K562 (cell line): Measurements from ENCODE around the gene BGLAP. TPM values are rescaled to one million over a fixed set of nuclear protein-coding genes. Genes with fewer than 3 reads are reported as not detected.
A peak's percentile ranks its signal among the peaks of the same experiment; 100 is the strongest.

Source experiments
- CBFA2T3 ChIP-seq: fragments of 450-650 bp; IDR thresholded peaks from 2 replicates; pipeline ENCODE4 v1.6.1; 2017
- CREM ChIP-seq: IDR thresholded peaks from 2 replicates; pipeline ENCODE4 v1.6.1; 2014; ENCODE audit warnings: antibody characterized with exemption, low read depth
- ETV1 ChIP-seq: fragments of 450-650 bp; conservative IDR thresholded peaks from 2 replicates; pipeline ENCODE4 v1.6.1; 2016; ENCODE audit warnings: missing genetic modification characterization, control low read depth, low read depth, missing compliant biosample characterization
- FOXP4 ChIP-seq: sonication (generic); formaldehyde crosslinking; IDR thresholded peaks from 2 replicates; pipeline ENCODE4 v1.8.0; 2022; ENCODE audit warnings: mild to moderate bottlenecking, missing genetic modification reagents, borderline replicate concordance
- GTF3C2 ChIP-seq: IDR thresholded peaks from 3 replicates; pipeline ENCODE4 v1.6.1; 2011; ENCODE audit warnings: borderline replicate concordance, mild to moderate bottlenecking, moderate library complexity; ENCODE audit not compliant: insufficient read length; ENCODE audit errors: extremely low read depth
- IRF1 ChIP-seq: sonication (generic); formaldehyde crosslinking; IDR thresholded peaks from 2 replicates; pipeline ENCODE4 v1.8.0; 2022; ENCODE audit warnings: missing genetic modification reagents, mild to moderate bottlenecking, borderline replicate concordance
- KDM1A ChIP-seq, 2 experiments: fragments of 450-650 bp; IDR thresholded peaks; 2 replicates each; pipeline ENCODE4 v1.6.1; 2016; ENCODE audit warnings: mild to moderate bottlenecking in 2 of 2
- KLF1 ChIP-seq: fragments of 450-650 bp; IDR thresholded peaks from 2 replicates; pipeline ENCODE4 v1.6.1; 2016; ENCODE audit warnings: missing genetic modification characterization, missing compliant biosample characterization
- MNT ChIP-seq, 2 experiments: fragments of 450-650 bp; conservative IDR thresholded peaks; 2 replicates each; pipeline ENCODE4 v1.6.1; 2017; ENCODE audit warnings: mild to moderate bottlenecking in 2 of 2, moderate library complexity in 2 of 2
- NFRKB ChIP-seq: fragments of 450-650 bp; IDR thresholded peaks from 2 replicates; pipeline ENCODE4 v1.6.1; 2016; ENCODE audit warnings: low read depth
- NR2C2 ChIP-seq, 2 experiments: fragments of 200-800 bp in 1 of 2; sonication (Bioruptor generic) in 1 of 2; sonication (generic) in 1 of 2; formaldehyde crosslinking in 1 of 2; IDR thresholded peaks; 2 replicates each; pipeline versions ENCODE4 v1.6.1 to v1.8.0; 2016 to 2022; ENCODE audit warnings: mild to moderate bottlenecking in 1 of 2, missing compliant biosample characterization in 1 of 2, missing genetic modification characterization in 1 of 2, missing genetic modification reagents in 1 of 2
- OTX1 ChIP-seq: fragments of 450-650 bp; formaldehyde crosslinking; IDR thresholded peaks from 2 replicates; pipeline ENCODE4 v1.4.0; 2022; ENCODE audit warnings: mild to moderate bottlenecking
- POLR2A ChIP-seq: fragments of 450-650 bp; conservative IDR thresholded peaks from 2 replicates; pipeline ENCODE4 v1.6.1; 2016
- RBFOX2 ChIP-seq: fragments of 200-400 bp; formaldehyde crosslinking; IDR thresholded peaks from 2 replicates; pipeline ENCODE4 v1.6.1; 2017; ENCODE audit warnings: low read depth, mild to moderate bottlenecking, low read length, moderate library complexity
- SAP30 ChIP-seq: fragments of 200-600 bp; sonication (generic); IDR thresholded peaks from 2 replicates; pipeline ENCODE4 v1.6.1; 2012; ENCODE audit warnings: borderline replicate concordance, low read depth, mild to moderate bottlenecking, moderate library complexity, low read length, control low read depth, inconsistent platforms; ENCODE audit not compliant: insufficient read depth, poor library complexity, severe bottlenecking
- SMARCA4 ChIP-seq: fragments of 450-650 bp; IDR thresholded peaks from 2 replicates; pipeline ENCODE4 v1.6.1; 2016
- SP1 ChIP-seq: sonication (generic); formaldehyde crosslinking; IDR thresholded peaks from 2 replicates; pipeline ENCODE4 v1.8.1; 2022; ENCODE audit warnings: mild to moderate bottlenecking, missing genetic modification reagents
- SREBF2 ChIP-seq: sonication (generic); formaldehyde crosslinking; IDR thresholded peaks from 2 replicates; pipeline ENCODE4 v1.4.0; 2020; ENCODE audit warnings: mild to moderate bottlenecking, missing genetic modification reagents
- TEAD1 ChIP-seq, 2 experiments: fragments of 450-650 bp in 1 of 2; sonication (generic) in 1 of 2; formaldehyde crosslinking; IDR thresholded peaks; 2 replicates each; pipeline versions ENCODE4 v1.4.0 to v1.8.0; 2020 to 2022; ENCODE audit warnings: mild to moderate bottlenecking in 2 of 2, missing genetic modification reagents in 1 of 2
- THRAP3 ChIP-seq: fragments of 450-650 bp; IDR thresholded peaks from 2 replicates; pipeline ENCODE4 v1.6.1; 2016; ENCODE audit warnings: mild to moderate bottlenecking, inconsistent platforms, borderline replicate concordance
- polyA plus RNA-seq, 8 experiments: library from polyadenylated mRNA; depleted of rRNA in 4 of 8; stranded (reverse) in 5 of 8; unstranded in 3 of 8; fragments of >200 nt; fragmentation: Nextera tagmentation in 2 of 8; fragmentation: Illumina TruSeq in 1 of 8; extraction: Ambion mirVana in 2 of 8; extraction: Trizol in 1 of 8; gene quantifications; 2 replicates each; pipeline versions ENCODE4 v1.2.1 to v1.2.3, GENCODE V29; 2011 to 2014; ENCODE audit warnings: inconsistent platforms in 1 of 8, missing spikeins in 1 of 8
- total RNA-seq, 7 experiments: library from RNA; depleted of rRNA in 6 of 7; stranded (reverse); fragments of >200 nt in 6 of 7; fragmentation: Illumina TruSeq in 2 of 7; extraction: Trizol in 2 of 7; gene quantifications; 2 replicates each; pipeline versions ENCODE4 v1.2.1 to v1.2.3, GENCODE V29; 2011 to 2021; ENCODE audit warnings: low replicate concordance in 1 of 7

Gene BGLAP
- total and polyA plus RNA-seq, 9 of the 15 experiments (the other 6 are each of a cell fraction or from before 2014, with no cell fraction given) = 0.15 to 1.4 (median 0.28) TPM; not detected in 3

- peak; percentile 81; the same call in 1 of the 2 replicates for TF ChIP-seq NR2C2 (CRISPR knock-in tag; IDR thresholded peaks at IDR 0.05)
- peak; percentile 97 for TF ChIP-seq NR2C2 (tag; IDR thresholded peaks at IDR 0.05)
- peak; percentile 70 for TF ChIP-seq ETV1 (tag)
- peak; percentile 57 to 82 for TF ChIP-seq MNT (conservative IDR thresholded peaks at IDR 0.05)
- TF ChIP-seq POLR2A = peak; percentile 90
- TF ChIP-seq SAP30 = peak; percentile 74
- 0 out of 2 replicates have a peak, but pooled peaks have one; percentile 17 for TF ChIP-seq FOXP4 (CRISPR knock-in tag)
- TF ChIP-seq KDM1A (IDR thresholded peaks at IDR 0.05) = no peak; a peak in 1 of 4 replicates
- TF ChIP-seq IRF1 (CRISPR knock-in tag) = no peak
- TF ChIP-seq THRAP3 = no peak
- peak; percentile 61; the same call in 1 of the 2 replicates for TF ChIP-seq KLF1 (tag)
- no peak for TF ChIP-seq SREBF2 (CRISPR knock-in tag)
- no peak for TF ChIP-seq CBFA2T3
- peak; percentile 51 for TF ChIP-seq GTF3C2
- TF ChIP-seq CREM = peak; percentile 91
- TF ChIP-seq SP1 = peak; percentile 99
- 0 out of 4 replicates have a peak, but pooled peaks of 1 of the 2 experiments have one; percentile 65 for TF ChIP-seq TEAD1 (CRISPR knock-in tag; IDR thresholded peaks at IDR 0.05)
- TF ChIP-seq OTX1 (CRISPR knock-in tag) = no peak
- TF ChIP-seq NFRKB = peak; percentile 91
- TF ChIP-seq SMARCA4 = peak; percentile 13; the same call in 1 of the 2 replicates
- peak; percentile 89 for TF ChIP-seq RBFOX2
Observed at GRCh38 chr1:156193488-156194299, 48.3 kb upstream of the BGLAP start, which contains the start of gene SLC25A44 (continued).
